Sigmoid colon (tissue), 7 donors: ENCODE results near the gene PLEKHS1. TPM values are rescaled to one million over a fixed set of nuclear protein-coding genes. Genes with fewer than 3 reads are reported as not detected.

ENCODE experiments used
- DNase-seq: peaks from one replicate; pipeline ENCODE4 v3.0.0-alpha.2; 2019
- H3K27ac ChIP-seq, 4 donors: fragments of 200-600 bp; sonication (generic); one replicate each; pipeline ENCODE4 v1.5.1; 2016 to 2019; ENCODE audit warnings: mild to moderate bottlenecking in 1 of 4
- H3K27me3 ChIP-seq, 3 donors: fragments of 200-600 bp; sonication (generic); one replicate each; pipeline ENCODE4 v1.5.1; 2019; ENCODE audit warnings: mild to moderate bottlenecking in 1 of 3
- H3K36me3 ChIP-seq, 4 donors: fragments of 200-600 bp; sonication (generic); one replicate each; pipeline ENCODE4 v1.5.1; 2016 to 2019
- H3K4me1 ChIP-seq, 4 donors: fragments of 200-600 bp; sonication (generic); one replicate each; pipeline ENCODE4 v1.5.1; 2017 to 2019
- H3K4me3 ChIP-seq, 4 donors: fragments of 200-600 bp; sonication (generic); one replicate each; pipeline ENCODE4 v1.5.1; 2017 to 2019; ENCODE audit warnings: mild to moderate bottlenecking in 2 of 4, moderate library complexity in 1 of 4
- H3K9me3 ChIP-seq, 4 donors: fragments of 200-600 bp in 3 of 4; sonication (generic) in 3 of 4; one replicate each; pipeline versions ENCODE4 v1.5.1 to v1.6.1; 2013 to 2019
- EP300 ChIP-seq, 4 donors: sonication (generic); formaldehyde crosslinking; IDR thresholded peaks; one replicate each; pipeline ENCODE4 v1.6.1; 2017; ENCODE audit warnings: antibody characterized with exemption in 4 of 4
- POLR2A ChIP-seq, 2 donors: fragments of 450-650 bp; IDR thresholded peaks; one replicate each; pipeline ENCODE4 v1.6.1; 2016; ENCODE audit warnings: antibody characterized with exemption in 2 of 2, mild to moderate bottlenecking in 2 of 2, moderate library complexity in 2 of 2
- POLR2AphosphoS5 ChIP-seq, 4 donors: sonication (generic); formaldehyde crosslinking; IDR thresholded peaks; one replicate each; pipeline ENCODE4 v1.6.1; 2017; ENCODE audit warnings: antibody characterized with exemption in 4 of 4
- WGBS, 2 donors: extraction: QIAGEN DNeasy Blood & Tissue Kit; methylation state at CpG; one replicate each; pipeline ENCODE4 v1.1.7; 2013; 5-methylcytosine and 5-hydroxymethylcytosine counted together
- intact Hi-C: fragments of 100-400 bp; cut with DNase I; formaldehyde crosslinking; loops from one replicate; pipeline ENCODE4 v1.15.1; 2023
- polyA plus RNA-seq, 3 donors: library from polyadenylated mRNA; stranded (reverse); fragments of 200-250 nt; gene quantifications; one replicate each; pipeline ENCODE4 v1.2.3, GENCODE V29; 2013
- total RNA-seq, 4 donors: library from RNA; depleted of rRNA; stranded (reverse); fragments of >200 nt; gene quantifications; one replicate each; pipeline ENCODE4 v1.1.0, GENCODE V29; 2016
- TF ChIP-seq, protein P1 (sequence below), 4 experiments: fragments of 450-650 bp in 3 of 4; fragments of 200-600 bp in 1 of 4; IDR thresholded peaks; one replicate each; pipeline ENCODE4 v1.5.1; 2016 to 2019; ENCODE audit warnings: antibody characterized with exemption in 4 of 4, mild to moderate bottlenecking in 3 of 4, moderate library complexity in 2 of 4
- donor health status: healthy with polysubstance abuse.
- donor health status: Bipolar disorder and iron deficiency.
- donor health status: healthy.

The PLEKHS1 gene
- total and polyA plus RNA-seq, 7 donors = 1.4 to 11.0 (median 3.6) TPM; not detected in 4

- Histone ChIP-seq H3K27ac (no peak overlapping the region), H3K36me3 (no peaks in the 10 kb centered on the region), H3K4me1 (no peaks in the 10 kb centered on the region), H3K4me3 (no peak overlapping the region), H3K27me3 (no peaks in the 10 kb centered on the region), H3K9me3 (no peaks in the 10 kb centered on the region)
- WGBS, 2 donors = 54 to 90% methylated on average over 1 of the region's 1 CpG
- TF ChIP-seq, protein P1, sequence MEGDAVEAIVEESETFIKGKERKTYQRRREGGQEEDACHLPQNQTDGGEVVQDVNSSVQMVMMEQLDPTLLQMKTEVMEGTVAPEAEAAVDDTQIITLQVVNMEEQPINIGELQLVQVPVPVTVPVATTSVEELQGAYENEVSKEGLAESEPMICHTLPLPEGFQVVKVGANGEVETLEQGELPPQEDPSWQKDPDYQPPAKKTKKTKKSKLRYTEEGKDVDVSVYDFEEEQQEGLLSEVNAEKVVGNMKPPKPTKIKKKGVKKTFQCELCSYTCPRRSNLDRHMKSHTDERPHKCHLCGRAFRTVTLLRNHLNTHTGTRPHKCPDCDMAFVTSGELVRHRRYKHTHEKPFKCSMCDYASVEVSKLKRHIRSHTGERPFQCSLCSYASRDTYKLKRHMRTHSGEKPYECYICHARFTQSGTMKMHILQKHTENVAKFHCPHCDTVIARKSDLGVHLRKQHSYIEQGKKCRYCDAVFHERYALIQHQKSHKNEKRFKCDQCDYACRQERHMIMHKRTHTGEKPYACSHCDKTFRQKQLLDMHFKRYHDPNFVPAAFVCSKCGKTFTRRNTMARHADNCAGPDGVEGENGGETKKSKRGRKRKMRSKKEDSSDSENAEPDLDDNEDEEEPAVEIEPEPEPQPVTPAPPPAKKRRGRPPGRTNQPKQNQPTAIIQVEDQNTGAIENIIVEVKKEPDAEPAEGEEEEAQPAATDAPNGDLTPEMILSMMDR (IDR thresholded peaks at IDR 0.05) = no peak
- TF ChIP-seq POLR2A (IDR thresholded peaks at IDR 0.05) = no peak
- TF ChIP-seq POLR2AphosphoS5 (IDR thresholded peaks at IDR 0.05) = no peak
- no peak for TF ChIP-seq EP300 (IDR thresholded peaks at IDR 0.05)
- DNase-seq = no peak
- intact Hi-C loops = no loop called here
Observed at GRCh38 chr10:113776553-113776952, 25.1 kb downstream of the PLEKHS1 start.

DNA sequence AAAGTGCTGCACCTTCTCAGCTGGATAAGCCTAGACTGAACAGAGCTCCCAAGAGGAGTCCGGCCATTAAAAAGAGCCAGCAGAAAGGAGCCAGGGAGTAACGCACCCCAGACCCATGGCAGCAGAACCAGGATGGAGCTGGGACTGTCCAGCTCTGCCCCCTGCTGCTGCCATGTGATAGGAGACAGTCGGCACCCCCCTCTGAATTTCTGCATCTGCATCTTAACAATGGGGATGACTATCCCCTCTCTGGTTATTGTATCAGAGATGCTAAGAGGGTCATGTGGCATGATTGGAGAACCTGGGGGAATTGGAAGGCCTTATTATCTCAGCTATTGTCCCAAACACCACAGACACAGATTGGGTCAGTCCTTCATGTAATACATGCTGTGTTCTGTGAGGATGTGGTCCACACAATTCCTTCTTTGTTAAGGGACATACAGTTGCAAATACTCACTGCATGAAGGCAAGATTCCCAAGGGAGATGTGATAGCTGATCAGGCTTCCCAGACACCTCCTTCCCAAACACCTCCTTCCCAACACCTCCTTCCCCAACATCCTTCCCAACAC, 29.3 kb downstream of the PLEKHS1 start:
- 68 to 86% methylated on average over 3 of the region's 3 CpGs for WGBS, 2 donors
- no peak for DNase-seq
- TF ChIP-seq POLR2AphosphoS5 (IDR thresholded peaks at IDR 0.05) = no peak
- TF ChIP-seq, protein P1 (IDR thresholded peaks at IDR 0.05) = no peak
- Histone ChIP-seq H3K27me3 (no peaks in the 10 kb centered on the region), H3K36me3 (no peaks in the 10 kb centered on the region), H3K4me3 (no peak overlapping the region), H3K4me1 (no peaks in the 10 kb centered on the region), H3K27ac (no peak overlapping the region), H3K9me3 (no peaks in the 10 kb centered on the region)
- intact Hi-C loops = no loop called here

DNA sequence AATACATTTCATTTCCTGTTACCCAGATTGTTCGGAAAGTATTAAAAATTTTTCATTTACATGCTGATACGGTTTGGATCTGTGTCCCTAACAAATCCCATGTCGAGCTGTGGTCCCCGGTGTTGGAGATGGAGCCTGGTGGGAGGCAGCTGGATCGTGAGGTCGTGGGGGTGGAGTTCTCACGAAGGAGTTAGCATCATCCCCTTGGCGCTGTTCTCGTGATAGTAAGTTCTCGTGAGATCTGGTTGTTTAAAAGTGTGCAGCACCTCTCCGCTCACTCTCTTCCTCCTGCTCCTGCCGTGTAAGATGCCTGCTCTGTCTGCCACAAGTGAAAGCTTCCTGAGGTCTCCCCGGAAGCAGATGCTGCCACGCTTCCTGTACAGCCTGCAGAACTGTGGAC, 30.9 kb downstream of the PLEKHS1 start:
- intact Hi-C loops = no loop called here
- Histone ChIP-seq H3K4me3 (no peak overlapping the region), H3K27me3 (no peaks in the 10 kb centered on the region), H3K4me1 (no peaks in the 10 kb centered on the region), H3K27ac (no peak overlapping the region), H3K9me3 (no peaks in the 10 kb centered on the region), H3K36me3 (no peaks in the 10 kb centered on the region)
- TF ChIP-seq POLR2AphosphoS5 (IDR thresholded peaks at IDR 0.05) = no peak
- no peak for TF ChIP-seq EP300 (IDR thresholded peaks at IDR 0.05)
- TF ChIP-seq, protein P1 (IDR thresholded peaks at IDR 0.05) = no peak
- TF ChIP-seq POLR2A (IDR thresholded peaks at IDR 0.05) = no peak
- DNase-seq = no peak
- 87 to 90% methylated on average over 14 of the region's 14 CpGs for WGBS, 2 donors

DNA sequence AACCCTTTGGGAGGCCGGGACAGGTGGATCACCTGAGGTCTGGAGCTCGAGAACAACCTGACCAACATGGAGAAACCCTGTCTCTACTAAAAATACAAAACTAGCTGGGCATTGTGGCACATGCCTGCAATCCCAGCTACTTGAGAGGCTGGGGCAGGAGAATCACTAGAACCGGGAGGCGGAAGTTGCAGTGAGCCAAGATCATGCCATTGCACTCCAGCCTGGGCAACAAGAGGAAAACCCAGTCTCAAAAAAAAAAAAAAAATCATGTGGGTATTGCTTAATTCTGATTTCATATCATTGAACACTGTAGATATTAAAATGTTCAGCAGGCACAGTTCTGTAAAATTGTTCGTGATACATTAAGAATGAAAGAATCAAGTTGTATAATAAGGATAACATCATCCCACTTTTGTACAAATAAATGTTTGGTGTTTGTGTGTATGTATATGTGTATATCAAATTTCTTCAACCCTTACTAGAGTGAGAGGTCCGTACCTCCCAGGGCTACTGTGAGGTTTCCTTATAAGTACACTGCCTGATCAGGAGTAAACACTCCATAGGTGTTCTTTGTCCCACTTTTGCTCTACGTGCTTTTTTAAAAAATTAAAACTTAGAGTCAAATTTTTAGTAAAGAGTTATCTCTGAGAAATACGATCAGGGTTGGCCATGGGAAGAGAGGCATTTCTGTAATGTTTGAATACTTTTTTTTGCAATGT, 31.7 kb downstream of the PLEKHS1 start:
- no peak overlapping the region for H3K27ac ChIP-seq
- WGBS, 2 donors = 90% methylated on average over 8 of the region's 8 CpGs
- TF ChIP-seq POLR2AphosphoS5 (IDR thresholded peaks at IDR 0.05) (no peak), POLR2A (IDR thresholded peaks at IDR 0.05) (no peak), EP300 (IDR thresholded peaks at IDR 0.05) (no peak)
- TF ChIP-seq, protein P1 (IDR thresholded peaks at IDR 0.05) = no peak
- intact Hi-C loops = no loop called here
- H3K4me1 ChIP-seq = peaks cover 0 to 5% (median 1%) of the 10 kb centered on the region in 4 donors
- H3K4me3 ChIP-seq = no peak overlapping the region
- H3K27me3 ChIP-seq = no peaks in the 10 kb centered on the region
- no peaks in the 10 kb centered on the region for H3K9me3 ChIP-seq
- H3K36me3 ChIP-seq = no peaks in the 10 kb centered on the region
- no peak for DNase-seq
